ENCODE results near the gene SNX25.

The SNX25 gene

DNA sequence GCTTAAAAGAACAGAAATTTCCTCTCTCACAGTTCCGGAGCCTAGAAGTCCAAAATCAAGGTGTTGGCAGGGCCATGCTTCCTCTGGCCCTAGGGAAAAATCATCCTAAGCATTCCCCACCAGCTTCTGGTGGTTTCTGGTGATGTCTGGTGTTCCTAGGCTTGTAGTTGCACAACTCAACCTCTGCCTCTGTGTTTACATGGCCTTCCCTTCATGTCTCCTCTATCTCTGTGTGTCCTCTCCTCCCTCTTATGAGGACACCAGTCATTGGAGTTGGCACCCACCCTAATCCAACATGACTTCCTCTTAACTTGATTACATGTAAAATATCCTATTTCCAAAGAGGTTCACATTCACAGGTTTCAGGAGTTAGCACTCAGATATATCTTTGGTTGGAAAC lies 170.9 kb downstream of the SNX25 start:
- no peak for DNase-seq (ENCODE audit: low spot score)

DNA sequence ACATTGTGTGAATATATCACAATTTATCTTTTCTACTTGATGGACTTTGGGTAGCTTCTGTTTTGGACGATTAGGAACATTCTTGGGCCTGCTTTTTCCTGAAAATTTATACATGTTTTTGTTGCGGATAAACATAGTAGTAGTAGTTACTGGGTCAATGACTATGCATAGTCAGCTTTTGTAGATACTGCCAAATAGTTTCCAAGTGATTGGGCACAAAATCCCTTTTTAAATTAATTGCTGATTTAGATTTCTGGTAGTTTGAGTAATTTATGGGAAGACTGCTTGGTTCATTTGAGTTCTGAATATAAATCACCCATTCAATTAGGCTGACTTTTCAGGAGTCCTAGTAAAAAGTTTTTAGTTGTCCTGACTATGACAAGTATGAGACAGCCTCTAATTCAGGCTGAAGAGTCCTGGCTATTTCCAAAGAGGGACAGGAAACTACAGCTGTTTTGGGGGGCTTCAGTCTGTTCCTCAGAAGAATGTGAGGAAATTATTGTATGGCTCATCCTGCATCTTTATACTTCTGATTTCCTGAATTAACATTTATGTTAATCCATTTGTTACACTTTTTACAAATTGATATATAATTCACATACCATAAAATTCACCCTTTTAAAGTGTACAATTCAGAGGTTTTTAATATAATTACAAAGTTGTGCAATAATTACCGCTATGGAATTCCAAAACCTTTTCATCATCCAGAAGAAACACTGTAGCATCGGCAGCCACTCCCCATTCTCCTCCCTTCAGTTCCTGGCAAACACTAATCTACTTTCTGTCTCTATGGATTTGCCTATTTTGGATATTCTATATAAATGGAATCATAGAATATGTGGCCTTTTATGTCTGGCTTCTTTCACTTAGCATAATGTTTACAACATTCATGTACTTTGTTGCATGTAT lies 172.1 kb downstream of the SNX25 start:
- DNase-seq (ENCODE audit: low spot score): no peak

DNA sequence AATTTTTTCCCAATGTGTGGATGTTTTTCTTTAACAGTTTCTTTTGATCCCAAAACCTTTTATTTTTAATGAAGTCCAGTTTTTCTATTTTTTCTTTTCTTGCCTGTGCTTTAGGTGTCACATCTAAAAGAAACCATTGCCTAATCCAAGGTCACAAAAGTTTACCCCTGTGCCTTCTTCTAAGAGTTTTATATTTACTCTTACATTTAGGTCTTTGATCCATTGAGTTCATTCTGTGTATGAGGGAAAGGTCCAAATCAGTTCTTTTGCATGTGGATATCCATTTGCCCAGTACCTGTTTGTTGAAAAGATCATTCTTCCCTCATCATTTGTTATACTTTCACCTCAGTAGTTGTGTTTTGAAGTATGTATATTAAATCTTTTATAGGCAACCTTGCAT lies 173.4 kb downstream of the SNX25 start:
- DNase-seq (ENCODE audit: low spot score): no peak

DNA sequence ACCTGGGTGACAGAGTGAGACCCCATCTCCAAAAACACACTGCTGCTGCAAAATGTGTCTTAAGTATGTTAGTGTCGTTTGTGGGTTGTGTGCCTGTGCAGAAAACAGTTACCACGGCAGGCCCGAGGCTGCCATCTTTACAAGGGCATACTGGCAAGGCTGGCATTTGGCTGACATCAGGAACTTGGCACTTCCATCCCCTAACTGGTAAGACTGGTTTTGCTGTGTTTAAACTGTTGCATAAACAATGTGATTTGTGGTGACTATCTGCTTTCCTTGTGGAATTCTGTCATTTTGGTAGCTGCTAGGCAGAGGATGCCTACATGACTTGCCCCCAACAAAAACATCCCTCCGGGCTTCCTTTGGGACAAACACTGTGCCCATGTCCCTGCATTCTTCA lies 174.1 kb downstream of the SNX25 start:
- DNase-seq (ENCODE audit: low spot score): no peak

DNA sequence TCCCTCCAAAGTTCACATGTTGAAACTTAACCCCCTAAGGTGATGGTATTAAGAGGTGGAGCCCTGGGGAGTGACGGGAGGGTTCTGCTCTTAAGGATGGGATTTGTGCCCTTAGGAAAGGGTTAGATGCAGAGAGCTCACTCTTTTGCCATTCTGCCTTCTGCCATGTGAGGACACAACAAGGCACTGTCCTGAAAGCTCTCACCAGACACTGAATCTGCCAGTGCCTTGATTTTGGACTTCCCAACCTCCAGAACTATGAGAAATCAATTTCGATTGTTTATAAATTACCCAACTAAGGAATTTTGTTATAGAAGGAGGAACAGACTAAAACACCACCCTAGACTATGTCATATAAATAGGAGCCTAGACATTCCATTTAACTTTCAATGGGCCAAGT lies 174.7 kb downstream of the SNX25 start:
- no peak for DNase-seq (ENCODE audit: low spot score)

DNA sequence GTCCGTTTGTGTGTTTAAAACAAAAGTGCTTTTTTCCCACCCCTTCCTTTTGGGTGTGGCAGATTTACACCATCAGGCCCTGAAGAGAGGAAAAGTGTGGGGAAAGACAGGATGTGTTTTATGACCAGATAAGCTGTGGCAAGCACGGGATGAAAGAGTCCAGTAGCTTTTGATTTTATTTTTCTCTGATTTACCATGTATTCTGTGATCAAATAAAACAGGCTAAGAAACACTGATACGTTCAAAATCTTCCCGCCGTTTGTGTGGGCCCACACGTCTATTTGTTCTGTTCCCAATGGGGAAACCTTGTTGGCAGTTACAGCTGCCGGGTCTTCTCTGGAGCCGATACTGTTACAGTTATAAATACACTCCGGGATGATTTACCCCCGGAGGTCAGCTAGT lies 175.5 kb downstream of the SNX25 start:
- peak; percentile 6 for DNase-seq (ENCODE audit: low spot score)

DNA sequence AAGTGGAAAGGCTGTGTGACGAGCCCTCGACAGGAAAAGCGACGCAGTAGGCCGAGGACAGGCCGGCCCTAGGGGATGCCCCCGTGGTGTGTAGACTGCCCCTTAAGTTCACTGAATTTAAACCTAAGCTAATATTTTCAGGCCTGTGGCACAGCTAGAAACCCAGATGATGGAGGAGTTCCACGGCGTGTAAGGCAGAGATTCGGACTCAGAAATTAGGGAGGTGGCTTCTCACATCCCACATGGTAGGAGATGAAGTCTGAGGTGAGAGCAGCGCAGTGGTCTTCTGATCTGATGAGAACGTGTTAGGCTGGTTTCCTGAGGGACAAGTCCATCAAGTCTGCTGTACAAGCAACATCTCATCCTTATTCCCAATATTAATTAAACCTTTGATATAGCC lies 178.6 kb downstream of the SNX25 start:
- DNase-seq (ENCODE audit: low spot score): no peak

DNA sequence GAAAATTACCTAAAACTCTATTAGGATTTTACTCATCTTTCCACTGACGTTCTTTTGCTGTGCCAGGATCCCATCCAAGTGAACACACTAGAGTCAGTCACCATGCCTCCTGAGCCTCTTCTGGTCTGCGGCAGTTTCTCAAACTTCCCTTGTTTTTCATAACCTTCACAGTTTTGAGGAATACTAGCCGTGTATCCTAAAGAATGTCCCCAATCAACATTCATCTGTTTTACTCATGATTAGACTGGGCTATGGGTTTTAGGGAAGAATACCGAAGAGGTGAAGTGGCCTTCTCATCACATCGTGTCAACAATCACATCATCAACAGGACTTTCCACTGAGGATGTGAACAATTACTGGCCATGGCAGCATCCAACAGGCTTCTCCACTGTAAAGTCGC lies 181.5 kb downstream of the SNX25 start:
- no peak for DNase-seq (ENCODE audit: low spot score)

DNA sequence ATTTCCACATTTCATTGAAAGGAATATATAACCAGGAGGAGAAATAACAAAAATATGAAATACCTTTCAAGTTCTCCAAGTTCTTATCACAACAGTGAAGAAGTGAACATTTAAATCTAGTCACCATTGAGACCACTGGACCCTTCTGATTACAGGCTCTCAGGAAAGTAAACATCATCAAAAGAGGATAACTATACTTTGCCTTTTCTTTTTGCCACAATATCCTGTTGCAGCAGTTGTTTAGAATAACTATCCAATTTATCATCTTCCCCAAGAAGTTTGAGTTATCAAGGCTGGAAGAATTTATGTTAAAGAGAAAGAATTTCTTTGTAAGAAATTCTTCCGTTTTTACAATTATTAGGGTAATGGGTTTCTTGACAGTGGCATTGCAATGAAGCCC lies 182.8 kb downstream of the SNX25 start:
- no peak for DNase-seq (ENCODE audit: low spot score)

DNA sequence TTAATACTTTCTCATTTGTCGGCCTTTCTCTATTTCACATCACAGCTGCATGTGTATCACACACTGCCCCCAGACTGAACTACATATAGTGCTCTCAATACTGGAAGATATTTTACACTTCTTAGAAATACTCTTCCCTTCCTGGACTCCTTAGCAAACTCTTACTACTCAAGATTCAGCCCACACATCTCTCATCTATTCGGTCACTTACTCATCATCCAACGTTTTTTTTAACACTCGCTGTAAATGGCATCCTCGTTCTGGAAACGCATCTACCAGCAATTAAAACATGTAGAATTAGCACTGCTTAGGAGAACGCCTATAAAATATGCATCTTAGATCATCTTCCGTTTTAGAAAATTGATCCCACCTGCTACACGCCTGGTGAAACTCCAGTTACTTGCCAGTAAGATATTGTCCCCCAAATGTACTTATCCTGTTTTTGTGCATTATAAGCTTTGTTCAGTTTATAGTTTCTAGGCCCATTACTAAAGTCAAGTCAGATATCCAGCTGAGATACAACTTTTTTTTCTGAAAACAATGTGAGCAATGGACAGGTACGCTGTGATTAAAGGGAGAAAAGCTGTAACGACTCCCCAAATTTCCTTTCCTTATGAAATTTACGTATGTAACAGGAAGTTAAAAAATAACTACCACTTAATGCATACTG lies 185.3 kb downstream of the SNX25 start:
- no peak for DNase-seq (ENCODE audit: low spot score)

DNA sequence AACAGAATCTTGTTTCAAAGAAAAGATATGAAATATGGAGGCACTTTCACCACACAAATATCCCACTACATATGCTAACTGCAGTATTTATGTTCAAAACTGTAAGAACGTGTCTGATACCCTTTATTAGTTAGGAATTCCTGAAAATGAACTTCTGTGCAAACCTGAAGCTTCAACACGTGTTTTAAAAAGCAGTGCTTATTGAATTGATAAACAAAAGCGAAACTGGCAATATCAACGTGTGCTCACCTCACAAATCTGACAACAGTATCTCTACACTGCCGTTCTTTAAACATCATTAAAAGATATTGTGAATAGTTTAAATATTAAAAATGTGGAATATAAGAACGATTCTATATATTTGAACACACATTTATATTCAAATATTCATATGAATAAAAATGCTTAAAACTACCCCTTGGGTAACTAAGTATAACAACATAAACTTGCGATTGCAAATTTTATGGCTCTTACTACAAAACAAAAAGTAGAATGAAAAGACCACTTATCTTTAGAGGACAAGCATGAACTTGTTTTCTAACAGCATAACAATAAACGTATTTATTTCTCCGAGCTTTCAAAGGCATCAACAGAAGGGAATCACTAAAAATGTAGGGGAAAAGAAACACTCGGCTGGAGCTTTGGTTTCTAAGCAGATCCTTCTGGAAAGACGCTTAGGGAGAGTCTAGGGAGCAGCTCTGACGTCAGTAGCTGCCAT lies 186.0 kb downstream of the SNX25 start, which contains the start of gene LRP2BP:
Gene LRP2BP (minus strand): TSS at position 687 of the 718 bp plus-strand sequence. CDS start 17,738 bp downstream, outside the sequence.
- no peak for DNase-seq (ENCODE audit: low spot score)

DNA sequence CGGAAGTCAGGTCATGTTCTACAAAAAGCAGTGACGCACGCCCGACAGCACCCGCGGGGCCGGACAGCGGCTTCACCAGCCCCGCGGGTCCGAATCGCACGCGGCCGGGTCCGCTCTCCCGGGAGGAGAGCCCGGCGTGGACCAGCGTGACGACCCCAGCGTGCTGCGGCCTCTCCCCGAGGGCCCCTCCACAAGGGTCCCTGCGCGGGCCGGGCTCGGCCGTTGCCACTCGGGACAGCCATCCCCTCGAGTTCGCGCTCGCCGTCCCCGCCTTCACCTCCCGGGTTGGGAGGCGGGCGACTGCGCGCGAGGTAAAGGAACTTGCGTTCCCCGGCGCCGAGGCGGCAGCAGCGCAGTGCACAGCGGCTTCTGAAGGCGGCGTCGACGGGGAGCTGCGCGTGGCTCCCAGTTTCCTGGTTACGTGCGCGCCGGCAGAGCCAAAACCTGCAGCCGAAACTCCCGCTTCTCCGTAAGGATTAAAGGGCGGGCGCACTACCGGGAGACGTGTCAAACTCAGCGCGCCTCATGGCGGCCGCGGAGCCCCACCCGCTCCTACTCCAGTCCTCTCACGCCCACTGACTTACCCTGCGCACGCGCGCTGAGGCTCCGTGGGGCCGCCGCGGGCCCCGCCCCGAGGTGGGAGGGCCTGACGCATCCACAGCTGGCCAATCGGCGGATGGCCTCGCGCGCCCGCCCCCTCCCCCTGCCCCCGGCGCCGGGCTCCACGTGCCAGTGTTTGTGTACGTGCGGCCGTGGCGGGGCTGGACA lies 186.7 kb downstream of the SNX25 start:
- DNase-seq (ENCODE audit: low spot score): peak; percentile 100

DNA sequence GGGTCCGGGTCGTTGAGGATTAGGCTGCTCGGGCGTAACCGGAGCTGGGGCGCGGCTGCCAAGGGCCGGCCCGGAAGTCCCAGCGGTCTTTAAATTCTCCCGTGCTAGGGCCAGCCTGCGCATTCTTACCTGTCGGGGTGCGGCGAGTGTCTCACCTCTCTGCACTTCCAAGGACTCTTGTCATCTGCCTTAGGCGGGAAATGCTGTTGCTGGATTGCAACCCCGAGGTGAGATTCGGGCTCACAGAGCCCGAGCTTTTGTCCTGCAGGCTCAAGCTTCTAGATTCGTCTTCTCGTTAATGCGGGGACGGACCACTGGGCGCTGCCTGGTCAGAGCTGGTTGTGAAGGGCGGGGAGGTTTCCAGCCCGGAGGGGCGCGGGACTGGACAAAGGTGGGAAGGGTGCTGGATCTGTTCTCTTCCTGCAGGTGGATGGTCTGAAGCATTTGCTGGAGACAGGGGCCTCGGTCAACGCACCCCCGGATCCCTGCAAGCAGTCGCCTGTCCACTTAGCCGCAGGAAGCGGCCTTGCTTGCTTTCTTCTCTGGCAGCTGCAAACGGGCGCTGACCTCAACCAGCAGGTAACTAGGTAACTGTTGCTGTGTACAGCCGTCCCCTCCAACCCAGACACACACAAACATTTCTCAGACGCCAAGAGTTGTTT lies 187.5 kb downstream of the SNX25 start, which contains the start of gene ANKRD37:
Gene ANKRD37 (plus strand): TSS at position 118 of the 662 bp plus-strand sequence. CDS start 83 bp downstream, at position 201.
- peak; percentile 38 for DNase-seq (ENCODE audit: low spot score)

DNA sequence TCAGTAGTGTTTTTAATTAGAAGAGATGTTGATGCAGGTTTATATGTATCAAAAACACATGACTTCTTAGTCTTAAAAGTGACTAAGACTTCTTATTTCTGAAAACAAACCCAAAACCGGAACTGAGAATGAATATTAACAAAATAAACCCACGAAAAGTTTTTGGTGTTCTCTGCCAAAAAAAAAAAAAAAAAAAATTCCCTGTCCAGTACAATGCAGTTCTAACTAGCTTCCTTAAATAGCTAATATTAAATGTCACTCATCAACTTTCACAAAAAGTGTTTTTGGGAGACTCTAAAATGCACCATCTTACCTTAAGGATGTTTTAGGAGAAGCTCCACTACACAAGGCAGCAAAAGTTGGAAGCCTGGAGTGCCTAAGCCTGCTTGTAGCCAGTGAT lies 189.2 kb downstream of the SNX25 start:
- no peak for DNase-seq (ENCODE audit: low spot score)

DNA sequence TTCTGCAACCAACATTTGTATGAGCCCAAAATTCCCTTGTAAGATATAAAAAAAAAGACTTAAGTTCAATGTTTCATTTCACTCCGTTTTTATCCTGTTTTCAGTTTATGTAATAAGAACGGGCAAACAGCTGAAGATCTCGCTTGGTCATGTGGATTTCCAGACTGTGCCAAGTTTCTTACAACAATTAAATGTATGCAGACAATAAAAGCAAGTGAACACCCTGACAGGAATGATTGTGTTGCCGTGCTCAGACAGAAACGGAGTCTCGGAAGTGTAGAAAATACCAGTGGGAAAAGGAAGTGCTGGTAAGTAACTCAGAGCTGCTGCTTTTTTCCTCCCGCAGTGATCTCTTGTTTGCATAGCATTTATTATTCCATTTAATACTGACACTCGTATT lies 190.1 kb downstream of the SNX25 start:
- DNase-seq (ENCODE audit: low spot score): no peak

DNA sequence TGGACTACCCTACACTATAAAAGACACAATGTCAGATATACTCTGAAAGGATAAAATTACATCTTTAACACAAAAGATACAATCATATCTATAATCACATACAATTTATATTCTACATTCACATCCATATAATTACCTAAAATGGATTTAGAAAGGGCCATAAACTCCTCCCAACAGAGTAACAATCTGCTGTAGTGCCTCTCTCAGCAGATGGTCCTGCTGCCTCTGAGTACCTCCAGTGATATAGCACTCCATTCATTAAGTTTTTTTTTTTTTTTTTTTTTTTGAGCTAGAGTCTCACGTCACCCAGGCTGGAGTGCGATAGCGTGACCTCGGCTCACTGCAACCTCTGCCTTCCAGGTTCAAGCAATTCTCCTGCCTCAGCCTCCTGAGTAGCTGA lies 194.6 kb downstream of the SNX25 start:
- no peak for DNase-seq (ENCODE audit: low spot score)

DNA sequence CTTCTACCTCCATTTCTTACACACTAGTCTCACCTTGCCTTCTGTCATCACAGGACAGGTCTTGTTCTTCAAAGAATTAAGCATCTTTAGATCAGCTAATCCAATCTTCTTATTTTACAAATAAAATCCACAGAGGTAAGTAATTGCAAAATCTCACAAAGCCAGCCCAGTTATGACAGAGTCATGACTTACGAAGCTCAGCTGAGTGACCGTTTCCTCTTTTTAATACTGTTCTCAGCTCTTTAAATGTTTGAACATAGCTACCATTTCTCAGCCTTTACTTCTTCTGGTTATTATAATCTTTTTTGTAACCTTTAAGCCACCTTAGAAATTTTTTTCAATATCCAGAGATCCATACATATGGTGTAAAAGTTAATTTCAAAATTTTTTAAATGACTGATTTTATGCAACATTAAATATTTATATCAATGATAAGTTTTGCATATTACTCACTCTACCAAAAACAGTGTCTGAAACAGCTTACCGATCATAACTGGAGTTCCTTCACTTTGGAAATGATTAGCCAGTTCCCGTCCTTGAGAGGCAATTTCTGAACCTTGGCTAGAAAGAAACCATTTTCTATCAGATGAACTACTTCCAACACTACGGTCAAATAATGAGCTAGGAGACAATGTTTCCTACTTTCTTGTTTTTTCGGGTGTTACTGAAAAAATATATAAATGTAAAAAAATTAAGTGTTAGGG lies 196.1 kb downstream of the SNX25 start:
- DNase-seq (ENCODE audit: low spot score): no peak

DNA sequence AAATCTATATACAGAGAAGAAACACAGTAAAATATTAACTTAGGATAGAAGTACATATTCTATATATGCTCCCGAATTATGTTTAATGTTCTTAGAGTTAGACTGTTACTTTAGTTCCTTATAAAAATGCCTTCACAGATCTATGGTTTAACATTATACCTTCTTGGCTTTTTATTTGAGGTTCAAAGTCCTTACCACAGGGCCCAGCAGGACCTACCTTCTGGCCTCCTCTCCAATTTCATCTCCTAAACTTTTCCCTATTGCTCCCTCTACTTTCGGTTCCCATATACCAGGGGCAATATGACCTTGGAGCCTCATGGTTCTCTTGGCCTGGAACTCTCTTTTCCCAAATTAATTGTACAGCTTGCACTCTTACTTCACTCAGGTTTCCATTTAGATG lies 199.0 kb downstream of the SNX25 start:
- no peak for DNase-seq (ENCODE audit: low spot score)

DNA sequence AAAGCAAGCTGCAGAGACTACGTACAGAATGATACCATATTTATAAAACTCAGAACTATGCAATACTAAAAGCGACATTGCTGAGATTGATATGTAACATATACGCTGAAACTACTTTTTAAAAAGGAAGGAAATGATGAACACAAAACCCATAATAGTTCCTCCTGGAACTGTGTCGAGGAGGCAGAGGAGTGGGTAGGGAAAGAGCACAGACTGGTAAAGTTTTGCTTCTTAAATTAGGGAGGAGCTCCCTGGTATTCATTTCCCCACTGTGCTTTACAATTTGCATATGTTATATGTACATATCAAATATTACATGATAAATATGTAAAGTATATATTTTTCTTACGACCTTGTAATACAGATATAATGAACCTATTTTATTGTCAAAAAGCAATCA lies 202.5 kb downstream of the SNX25 start:
- no peak for DNase-seq (ENCODE audit: low spot score)

DNA sequence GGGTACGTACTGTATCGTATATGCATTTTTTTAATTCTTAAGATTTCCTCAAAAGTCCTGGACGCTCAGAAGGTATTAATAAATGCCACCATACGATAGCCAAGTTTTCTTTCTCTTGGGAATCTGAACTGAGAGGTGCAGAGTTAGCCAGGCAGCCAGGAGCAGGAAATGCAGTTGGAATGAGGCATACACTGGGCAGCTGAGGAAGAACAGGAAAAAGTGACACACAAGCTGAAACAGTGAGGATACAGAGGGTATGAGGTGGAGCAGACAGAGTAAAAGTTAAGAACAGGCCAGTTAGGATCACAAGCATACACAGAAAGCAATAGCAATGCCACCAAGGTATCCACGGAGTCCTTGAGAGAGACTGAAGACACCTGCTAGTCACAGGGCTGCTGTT lies 203.0 kb downstream of the SNX25 start:
- no peak for DNase-seq (ENCODE audit: low spot score)
